ENCODE measurements around the gene C1QTNF2.
"Not testable (repeated sequence)": the region's sequence is repeated elsewhere in the genome, so short reads cannot be mapped to it uniquely, and the experiment has no call there.

DNA sequence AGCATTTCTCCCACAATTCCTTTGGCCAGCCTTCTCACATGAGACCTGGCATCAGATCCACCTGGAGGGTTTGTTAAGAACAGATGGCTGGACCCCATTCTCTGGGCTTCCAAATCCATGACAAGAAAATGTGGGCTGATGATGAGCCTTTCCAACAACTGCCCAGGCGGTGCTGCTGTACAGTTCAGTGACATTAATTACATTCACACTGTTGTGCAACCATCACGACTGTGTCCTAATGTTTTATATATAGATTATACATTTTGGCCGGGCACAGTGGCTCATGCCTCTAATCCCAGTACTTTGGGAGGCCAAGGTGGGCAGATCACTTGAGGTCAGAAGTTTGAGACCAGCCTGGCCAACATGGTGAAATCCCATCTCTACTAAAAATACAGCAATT, 35.7 kb downstream of the C1QTNF2 start:
- not testable (repeated sequence) for TF ChIP-seq ARNTL (CRISPR knock-in tag; IDR thresholded peaks at IDR 0.05); ZZZ3 (CRISPR knock-in tag; IDR thresholded peaks at IDR 0.05; ENCODE audit: borderline replicate concordance); GABPA (IDR thresholded peaks at IDR 0.05; ENCODE audit: low read depth, low read length); GABPA (CRISPR knock-in tag; IDR thresholded peaks at IDR 0.05; ENCODE audit: low read depth)
- TF ChIP-seq, protein P1, sequence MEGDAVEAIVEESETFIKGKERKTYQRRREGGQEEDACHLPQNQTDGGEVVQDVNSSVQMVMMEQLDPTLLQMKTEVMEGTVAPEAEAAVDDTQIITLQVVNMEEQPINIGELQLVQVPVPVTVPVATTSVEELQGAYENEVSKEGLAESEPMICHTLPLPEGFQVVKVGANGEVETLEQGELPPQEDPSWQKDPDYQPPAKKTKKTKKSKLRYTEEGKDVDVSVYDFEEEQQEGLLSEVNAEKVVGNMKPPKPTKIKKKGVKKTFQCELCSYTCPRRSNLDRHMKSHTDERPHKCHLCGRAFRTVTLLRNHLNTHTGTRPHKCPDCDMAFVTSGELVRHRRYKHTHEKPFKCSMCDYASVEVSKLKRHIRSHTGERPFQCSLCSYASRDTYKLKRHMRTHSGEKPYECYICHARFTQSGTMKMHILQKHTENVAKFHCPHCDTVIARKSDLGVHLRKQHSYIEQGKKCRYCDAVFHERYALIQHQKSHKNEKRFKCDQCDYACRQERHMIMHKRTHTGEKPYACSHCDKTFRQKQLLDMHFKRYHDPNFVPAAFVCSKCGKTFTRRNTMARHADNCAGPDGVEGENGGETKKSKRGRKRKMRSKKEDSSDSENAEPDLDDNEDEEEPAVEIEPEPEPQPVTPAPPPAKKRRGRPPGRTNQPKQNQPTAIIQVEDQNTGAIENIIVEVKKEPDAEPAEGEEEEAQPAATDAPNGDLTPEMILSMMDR (CRISPR knock-in tag; IDR thresholded peaks at IDR 0.05), result not testable (repeated sequence)
